Measurements from ENCODE around the gene FRZB. TPM values are rescaled to one million over a fixed set of nuclear protein-coding genes. Genes with fewer than 3 reads are reported as not detected.
A peak's percentile ranks its signal among the peaks of the same experiment; 100 is the strongest.

FRZB gene
- total RNA-seq, 1 experiment from 2014 or later, result 0.08 TPM

DNA sequence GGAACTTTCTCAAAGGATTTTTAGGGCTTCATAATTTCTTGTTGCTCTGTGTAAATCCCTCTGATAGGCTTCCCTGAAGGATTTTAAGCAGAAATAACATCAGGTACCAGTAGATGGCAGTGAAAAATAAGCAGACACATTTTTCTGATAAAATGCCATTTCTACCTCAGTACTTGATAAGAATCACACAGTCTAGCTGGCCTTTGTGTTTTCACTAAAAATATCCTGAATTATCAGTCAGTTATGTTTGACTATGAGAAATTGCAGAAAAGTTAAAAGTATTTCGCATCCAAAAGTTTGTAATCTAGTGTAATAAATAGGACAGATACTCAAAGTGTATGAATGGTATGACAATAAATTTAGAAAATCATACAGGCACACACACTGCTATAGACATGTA lies 81.7 kb downstream of the FRZB start:
- DNase-seq (ENCODE audit: low spot score), result peak; percentile 40

DNA sequence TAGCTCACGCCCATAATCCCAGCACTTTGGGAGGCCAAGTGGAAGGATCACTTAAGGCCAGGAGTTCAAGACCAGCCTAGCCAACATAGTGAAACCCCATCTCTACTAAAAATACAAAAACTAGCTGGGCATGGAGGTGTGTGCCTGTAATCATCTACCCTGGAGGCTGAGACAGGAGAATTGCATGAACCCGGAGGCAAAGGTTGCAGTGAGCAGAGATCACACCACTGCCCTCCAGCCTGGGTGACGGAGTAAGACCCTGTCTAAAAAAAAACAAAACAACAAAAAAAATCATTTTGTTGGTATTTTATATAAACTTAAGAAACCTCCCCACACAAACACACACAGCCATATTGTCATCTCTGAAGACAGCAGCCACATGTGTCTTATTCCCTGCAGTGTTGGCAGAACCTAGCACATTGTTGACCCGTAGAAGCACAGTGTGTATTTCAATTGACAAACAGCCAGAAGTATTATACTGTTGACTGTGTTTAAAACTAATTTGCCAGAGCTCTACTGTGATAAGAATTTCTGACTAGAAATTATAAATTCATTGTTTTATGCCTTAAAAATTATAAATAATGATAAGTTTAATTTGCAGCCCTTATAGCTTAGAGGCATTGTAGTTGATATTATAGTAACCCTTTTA lies 82.3 kb downstream of the FRZB start:
- no peak for DNase-seq (ENCODE audit: low spot score)

Other genes with a start within 250 kb of the FRZB start
- 62.9 and 79.5 TPM in 2 replicates for gene DNAJC10, start 150.4 kb downstream of the FRZB start, total RNA-seq (2014; rRNA removed; shearing (Covaris generic))
- gene NCKAP1, start 171.8 kb upstream of the FRZB start, total RNA-seq (2014; rRNA removed; shearing (Covaris generic)), result 103 and 110 TPM in 2 replicates
- 1.7 and 3.3 TPM in 2 replicates for gene DUSP19, start 212.1 kb upstream of the FRZB start, total RNA-seq (2014; rRNA removed; shearing (Covaris generic))